CD4-positive, alpha-beta T cell treated with Interleukin-15 for 4 hours (primary cell): ENCODE results near the gene CMSS1.

Source experiments
- DNase-seq: peaks from one replicate; pipeline ENCODE4 v3.0.0-alpha.2; 2020; ENCODE audit warnings: low spot score

CMSS1 gene

DNA sequence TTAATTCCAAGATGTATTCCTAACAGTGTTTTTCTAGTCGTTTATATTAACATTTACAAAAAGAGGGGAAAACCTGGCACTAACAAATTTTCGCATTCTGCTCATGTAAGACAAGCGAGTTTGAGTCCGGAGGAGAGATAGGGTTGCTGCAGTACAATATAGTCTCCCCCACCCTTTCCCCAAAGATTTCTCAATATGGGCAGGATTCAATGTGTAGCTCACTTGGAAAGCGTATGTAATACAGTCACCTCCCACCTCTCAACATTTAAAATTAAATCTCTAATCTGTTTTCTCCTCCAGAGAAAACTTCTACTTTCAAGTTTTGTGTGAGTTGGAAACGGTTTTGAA lies 57.9 kb downstream of the CMSS1 start:
- no peak for DNase-seq

DNA sequence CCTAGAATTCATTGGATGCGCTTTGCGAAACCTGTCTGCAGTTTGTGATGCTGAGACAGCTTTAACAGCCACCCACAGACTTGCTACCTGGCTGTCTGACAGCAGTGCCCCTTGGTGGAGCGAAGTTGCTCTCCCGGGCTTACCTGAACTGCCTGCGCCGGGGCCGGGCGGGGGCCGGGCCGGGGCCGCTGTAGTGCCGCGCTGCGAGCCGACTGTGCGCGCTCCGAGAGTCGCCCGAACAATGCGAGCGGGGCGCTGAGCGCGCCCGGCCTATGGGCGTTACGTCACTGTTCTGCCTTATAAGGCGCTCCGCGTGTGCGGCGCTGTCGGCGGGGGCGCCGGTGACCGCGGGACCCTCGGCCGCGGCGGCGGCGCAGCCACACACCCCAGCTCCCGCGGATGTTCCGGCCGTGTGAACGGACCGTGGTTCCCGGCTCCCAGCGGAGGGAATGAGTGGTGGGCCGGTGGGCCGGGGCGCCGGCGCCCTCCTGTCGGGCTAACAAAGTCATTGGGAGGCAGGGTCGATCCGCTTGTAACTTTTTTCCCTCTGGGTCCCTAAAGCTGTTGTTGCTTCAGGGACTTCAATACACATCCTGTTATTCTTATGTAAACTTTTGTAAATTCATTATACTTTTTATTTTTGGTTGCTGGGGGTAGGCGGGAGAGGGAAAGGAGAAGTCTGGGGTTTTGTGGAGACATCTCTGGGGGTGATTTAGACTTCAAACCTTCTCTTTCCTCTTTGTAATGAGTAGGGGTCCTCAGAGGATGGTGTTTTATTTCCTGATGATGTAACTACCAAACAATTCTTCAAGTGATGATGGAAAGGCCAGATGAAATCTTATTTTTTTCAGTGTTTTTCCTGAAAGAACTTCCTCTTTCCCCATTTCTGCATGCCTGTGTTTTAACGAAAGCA lies 58.5 kb downstream of the CMSS1 start:
- peak; percentile 52 for DNase-seq

- DNase-seq: no peak
Measured at GRCh38 chr3:99877031-99877579, 59.4 kb downstream of the CMSS1 start.

- no peak for DNase-seq
Measured at GRCh38 chr3:99878005-99878404, 60.3 kb downstream of the CMSS1 start.

DNA sequence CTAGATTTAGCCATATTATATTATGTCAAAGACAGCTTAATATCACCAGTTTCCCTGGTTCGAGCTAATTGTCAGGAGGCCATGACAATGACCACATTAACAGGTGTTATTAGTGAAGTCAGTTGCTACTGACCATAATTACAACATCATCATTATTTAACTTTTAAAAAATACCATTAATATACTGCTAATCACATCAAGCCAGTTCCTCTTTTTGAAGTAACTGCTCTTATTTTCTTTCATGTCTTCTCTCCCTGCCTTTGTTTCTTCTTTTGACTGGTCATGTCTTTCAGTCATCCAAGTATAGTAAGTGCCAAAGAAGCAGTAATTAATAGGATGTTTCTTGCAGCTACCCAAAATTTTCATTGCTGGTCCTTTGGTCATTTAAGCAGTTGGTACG lies 61.6 kb downstream of the CMSS1 start:
- DNase-seq: no peak

DNA sequence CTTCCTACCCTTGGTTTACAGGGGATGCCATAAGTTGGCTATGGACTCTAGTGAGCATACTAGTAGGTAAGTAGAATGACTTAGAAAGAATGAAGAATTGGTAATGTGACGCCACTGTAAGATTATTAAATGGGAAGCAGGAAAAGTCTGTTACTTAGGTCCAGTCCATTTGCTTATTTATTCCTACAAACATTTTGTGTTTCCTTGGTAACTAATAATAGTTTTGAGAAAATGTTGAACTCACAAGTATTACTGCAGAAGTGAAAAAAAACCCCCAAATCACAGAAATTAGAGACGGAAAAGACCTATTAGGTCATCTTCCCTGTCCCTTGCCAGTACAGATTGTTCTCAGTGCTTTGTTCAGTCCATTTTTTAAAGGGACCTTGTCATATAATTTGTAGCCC lies 63.5 kb downstream of the CMSS1 start:
- no peak for DNase-seq

- DNase-seq: no peak
Measured at GRCh38 chr3:99882436-99883137, 64.9 kb downstream of the CMSS1 start.

DNA sequence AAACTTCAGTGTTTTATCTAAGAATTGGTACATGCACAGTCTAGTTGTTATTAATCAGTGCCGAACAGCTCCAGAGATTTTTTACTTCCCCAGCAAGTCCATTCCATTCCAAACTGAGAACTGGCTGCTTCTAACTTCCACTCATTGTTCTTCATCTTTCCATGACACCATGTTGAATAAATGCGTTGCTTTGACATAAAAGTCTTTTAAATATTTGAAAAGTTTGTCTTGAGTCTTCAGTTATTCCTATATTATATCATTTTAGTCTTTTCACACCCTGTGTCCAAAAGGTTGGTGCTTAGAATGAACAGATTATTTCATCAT lies 65.4 kb downstream of the CMSS1 start:
- DNase-seq: no peak

- no peak for DNase-seq
Measured at GRCh38 chr3:99883693-99884092, 66.0 kb downstream of the CMSS1 start.

DNA sequence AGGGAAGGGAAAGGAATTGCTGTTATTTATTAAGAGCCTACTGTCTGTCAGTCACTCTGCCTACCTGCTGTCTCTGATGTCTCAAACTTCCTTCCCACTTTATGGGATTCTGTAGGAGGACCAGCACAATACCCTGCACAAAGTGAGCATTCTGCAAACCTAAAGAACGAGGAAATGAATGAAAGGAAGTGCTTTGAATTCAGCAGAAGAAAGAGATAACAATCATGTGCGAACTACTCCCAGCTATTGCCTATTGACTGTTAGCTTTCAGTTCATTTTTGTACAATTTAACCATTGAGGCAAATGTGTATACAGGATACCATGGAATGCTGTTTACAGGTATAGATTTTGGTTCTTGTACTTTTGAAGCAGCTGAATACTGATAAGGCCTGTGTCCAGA lies 66.8 kb downstream of the CMSS1 start:
- no peak for DNase-seq

- DNase-seq: no peak
Measured at GRCh38 chr3:99885085-99885484, 67.4 kb downstream of the CMSS1 start.

- DNase-seq: no peak
Measured at GRCh38 chr3:99885851-99886250, 68.2 kb downstream of the CMSS1 start.

DNA sequence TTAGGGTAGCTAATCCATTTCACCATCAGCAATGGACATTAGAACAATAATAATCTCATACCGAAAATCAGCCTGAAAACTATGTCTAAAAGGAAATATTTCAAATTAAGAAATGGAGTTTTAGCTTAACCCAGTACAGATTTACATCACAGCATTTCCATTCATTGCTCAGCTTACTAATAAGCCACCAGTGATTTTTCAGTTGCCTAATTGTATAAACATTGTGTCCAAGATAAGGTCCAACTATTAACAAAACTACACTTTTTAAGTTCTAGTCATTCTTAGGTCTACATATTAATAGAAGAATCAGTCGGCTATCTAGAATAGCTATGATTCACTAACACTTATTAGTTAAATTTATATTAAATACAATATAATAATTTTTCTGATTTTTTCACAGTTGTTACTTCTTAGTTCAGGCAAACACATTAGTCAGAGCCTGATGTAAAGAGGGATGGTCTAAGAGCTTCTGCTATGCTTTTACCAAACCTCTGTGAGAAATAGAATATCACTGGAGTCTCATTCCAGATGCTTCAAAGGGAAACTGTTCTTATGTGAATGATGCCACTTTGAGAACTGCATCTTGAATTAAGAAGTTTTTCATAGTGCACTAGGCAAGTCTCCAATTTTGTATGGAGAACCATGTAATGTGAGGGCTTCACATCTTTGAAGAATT lies 74.1 kb downstream of the CMSS1 start:
- no peak for DNase-seq

DNA sequence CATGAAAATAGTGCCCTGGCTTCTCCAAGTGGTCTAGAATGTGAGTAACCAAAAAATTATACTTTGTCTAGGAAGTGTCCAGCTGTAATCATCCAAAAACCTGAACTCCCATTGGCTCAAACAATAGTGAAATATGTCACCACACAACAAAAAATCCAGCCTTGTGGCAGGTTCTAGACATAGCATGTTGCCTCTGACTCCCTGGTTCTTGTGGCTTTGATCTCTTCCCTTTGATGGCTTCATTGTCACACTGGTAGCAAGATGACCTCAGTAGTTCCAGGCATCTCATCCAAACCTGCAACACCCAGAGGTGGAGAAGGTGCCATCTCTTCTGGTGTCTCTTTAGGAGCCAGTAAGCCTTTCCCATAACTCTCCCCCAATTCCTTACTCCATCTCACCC lies 74.7 kb downstream of the CMSS1 start:
- DNase-seq: no peak

DNA sequence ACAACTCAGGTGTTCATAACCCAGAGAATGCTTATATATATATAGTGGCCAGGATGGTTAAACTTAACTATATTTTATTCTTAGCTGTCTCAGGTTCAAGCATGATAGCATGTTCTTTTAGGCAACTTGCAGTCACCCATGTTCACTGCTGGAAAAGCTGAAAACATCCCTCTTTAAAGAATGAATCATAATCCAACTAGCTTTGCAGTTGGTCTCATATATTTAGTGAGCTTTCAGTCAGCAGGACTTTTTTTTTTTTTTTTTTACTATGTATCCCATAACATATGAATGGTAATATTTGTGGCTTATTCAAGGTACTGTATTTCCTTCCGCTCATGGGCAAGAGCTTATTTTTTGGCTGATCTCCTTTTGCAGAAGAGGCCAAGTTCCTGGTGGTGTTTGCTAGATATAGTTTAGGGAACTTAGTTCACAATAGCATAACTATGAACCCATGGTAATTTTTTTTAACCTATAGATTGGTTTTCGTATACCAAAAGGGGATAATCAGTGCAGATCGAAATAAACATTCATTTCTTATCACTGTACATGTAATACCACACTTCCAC lies 77.6 kb downstream of the CMSS1 start:
- DNase-seq: no peak

- DNase-seq: no peak
Measured at GRCh38 chr3:99895703-99896441, 78.2 kb downstream of the CMSS1 start.

DNA sequence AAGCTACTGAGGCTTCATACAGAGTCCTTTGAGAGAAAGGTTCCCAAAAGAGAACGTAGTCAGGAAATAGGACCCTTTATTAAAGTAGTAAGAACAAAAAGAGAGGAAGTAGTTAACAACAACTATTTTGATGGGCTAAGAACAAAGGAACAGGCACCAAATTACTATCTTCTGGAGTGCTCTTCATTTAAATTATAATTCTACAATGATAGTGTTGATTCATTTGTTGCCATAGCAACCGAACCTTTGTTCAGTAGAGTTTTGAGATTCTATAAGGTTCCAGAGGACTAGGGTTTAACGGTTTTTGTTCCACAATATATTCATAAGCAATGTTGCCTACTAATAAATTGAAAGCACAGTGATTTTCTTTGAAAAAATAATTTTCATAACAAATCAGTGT lies 78.8 kb downstream of the CMSS1 start:
- DNase-seq: no peak

GRCh38 chr3:99899603-99900002 lies 81.9 kb downstream of the CMSS1 start:
- no peak for DNase-seq

GRCh38 chr3:99900248-99900647 lies 82.6 kb downstream of the CMSS1 start:
- no peak for DNase-seq

- no peak for DNase-seq
Measured at GRCh38 chr3:99901200-99901926, 83.7 kb downstream of the CMSS1 start.

DNA sequence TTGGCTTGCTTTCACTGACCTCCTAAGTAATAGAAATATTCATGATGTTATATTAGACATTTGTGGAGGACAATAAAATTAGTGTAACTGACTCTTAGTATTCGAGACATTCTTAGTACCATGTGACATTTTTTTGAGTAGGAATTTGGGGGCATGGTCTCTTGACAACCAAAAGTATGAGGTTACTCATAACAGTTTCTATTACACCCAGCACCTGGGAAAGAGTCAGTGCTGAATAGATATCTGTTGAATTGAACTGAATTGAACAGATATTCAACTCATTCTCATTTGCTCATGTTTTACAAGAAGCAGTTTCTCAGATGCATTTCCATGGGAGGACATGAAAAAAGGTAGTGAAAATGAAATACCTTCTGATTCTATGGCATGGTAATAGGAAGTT lies 84.4 kb downstream of the CMSS1 start:
- no peak for DNase-seq
